NCI-H446 (cell line): ENCODE data around the gene HDAC9.
A peak's percentile ranks its signal among the peaks of the same experiment; 100 is the strongest.
"Not testable (repeated sequence)": the region's sequence is repeated elsewhere in the genome, so short reads cannot be mapped to it uniquely, and the experiment has no call there.

ENCODE experiments used
- DNase-seq, 2 experiments: peaks; one replicate each; lab custom pipeline; 2025; lab: John Stamatoyannopoulos, UW

The HDAC9 gene

GRCh38 chr7:18896343-18896975 is 400.9 kb downstream of the HDAC9 start:
- DNase-seq, result no peak

GRCh38 chr7:18900236-18900635 is 404.7 kb downstream of the HDAC9 start:
- peak; percentile 25 to 47 for DNase-seq

GRCh38 chr7:18900803-18901202 is 405.3 kb downstream of the HDAC9 start:
- no peak for DNase-seq

GRCh38 chr7:18901351-18901750 is 405.8 kb downstream of the HDAC9 start:
- no peak for DNase-seq

- DNase-seq, result no peak
Measured at GRCh38 chr7:18901982-18902421, 406.5 kb downstream of the HDAC9 start.

- no peak for DNase-seq
Measured at GRCh38 chr7:18902892-18903291, 407.3 kb downstream of the HDAC9 start.

- peak in 1 of 2 experiments; percentile 26 for DNase-seq
Measured at GRCh38 chr7:18903695-18904094, 408.1 kb downstream of the HDAC9 start.

GRCh38 chr7:18905316-18905943 is 409.9 kb downstream of the HDAC9 start:
- DNase-seq, result no peak

GRCh38 chr7:18906901-18907300 is 411.4 kb downstream of the HDAC9 start:
- DNase-seq, result no peak

- no peak for DNase-seq
Measured at GRCh38 chr7:18913106-18913505, 417.6 kb downstream of the HDAC9 start.

- DNase-seq, result no peak
Measured at GRCh38 chr7:18916826-18917225, 421.3 kb downstream of the HDAC9 start.

GRCh38 chr7:18927134-18927533 is 431.6 kb downstream of the HDAC9 start:
- no peak for DNase-seq

GRCh38 chr7:18936265-18936664 is 440.7 kb downstream of the HDAC9 start:
- DNase-seq, result no peak

GRCh38 chr7:18939771-18940592 is 444.4 kb downstream of the HDAC9 start:
- no peak for DNase-seq

GRCh38 chr7:18940593-18941134 is 445.1 kb downstream of the HDAC9 start:
- no peak for DNase-seq

GRCh38 chr7:18941207-18941606 is 445.7 kb downstream of the HDAC9 start:
- DNase-seq, result no peak

GRCh38 chr7:18948521-18948920 is 453.0 kb downstream of the HDAC9 start:
- no peak for DNase-seq

- no peak for DNase-seq
Measured at GRCh38 chr7:18952846-18953245, 457.3 kb downstream of the HDAC9 start.

- DNase-seq, result no peak
Measured at GRCh38 chr7:18958627-18959026, 463.1 kb downstream of the HDAC9 start.

- no peak for DNase-seq
Measured at GRCh38 chr7:18960725-18961124, 465.2 kb downstream of the HDAC9 start.

- peak in 1 of 2 experiments; percentile 54 for DNase-seq
Measured at GRCh38 chr7:18962031-18962430, 466.5 kb downstream of the HDAC9 start.

- DNase-seq, result no peak
Measured at GRCh38 chr7:18965657-18966056, 470.1 kb downstream of the HDAC9 start.

GRCh38 chr7:18967755-18968154 is 472.2 kb downstream of the HDAC9 start:
- not testable (repeated sequence) for DNase-seq
